H9 (cell line): ENCODE results near the gene PGBD2. TPM values are rescaled to one million over a fixed set of nuclear protein-coding genes. Genes with fewer than 3 reads are reported as not detected.

ENCODE experiments used
- DNase-seq: peaks from one replicate; pipeline ENCODE4 v3.0.0-alpha.2; 2017
- H2AFZ ChIP-seq: one replicate; pipeline ENCODE4 v1.6.1; 2013; ENCODE audit warnings: mild to moderate bottlenecking, low read length, control low read depth, moderate library complexity
- H2AK5ac ChIP-seq: 2 replicates; pipeline ENCODE4 v1.6.1; 2013; ENCODE audit warnings: low read length, control low read depth, mixed read lengths; ENCODE audit not compliant: insufficient read length
- H2BK120ac ChIP-seq: one replicate; pipeline ENCODE4 v1.6.1; 2013; ENCODE audit warnings: low read depth, mild to moderate bottlenecking, low read length, control low read depth, inconsistent platforms; ENCODE audit not compliant: poor library complexity, severe bottlenecking
- H2BK12ac ChIP-seq: 2 replicates; pipeline ENCODE4 v1.6.1; 2013; ENCODE audit warnings: low read length, control low read depth, mixed read lengths, low read depth; ENCODE audit not compliant: insufficient read length
- H2BK15ac ChIP-seq: 2 replicates; pipeline ENCODE4 v1.6.1; 2013; ENCODE audit warnings: low read depth, low read length, control low read depth
- H2BK20ac ChIP-seq: one replicate; pipeline ENCODE4 v1.6.1; 2013; ENCODE audit warnings: low read depth, mild to moderate bottlenecking, low read length, control low read depth, inconsistent platforms; ENCODE audit not compliant: poor library complexity, severe bottlenecking
- H2BK5ac ChIP-seq: 2 replicates; pipeline ENCODE4 v1.6.1; 2013; ENCODE audit warnings: low read length, control low read depth, mixed read lengths; ENCODE audit not compliant: insufficient read length
- H3K14ac ChIP-seq: 2 replicates; pipeline ENCODE4 v1.6.1; 2013; ENCODE audit warnings: low read length, control low read depth; ENCODE audit not compliant: insufficient read depth
- H3K18ac ChIP-seq: 2 replicates; pipeline ENCODE4 v1.6.1; 2013; ENCODE audit warnings: low read depth, mild to moderate bottlenecking, mixed read lengths, low read length, control low read depth; ENCODE audit not compliant: insufficient read length
- H3K23ac ChIP-seq: 2 replicates; pipeline ENCODE4 v1.6.1; 2013; ENCODE audit warnings: low read length, control low read depth, mixed read lengths, low read depth; ENCODE audit not compliant: insufficient read length
- H3K23me2 ChIP-seq: 2 replicates; pipeline ENCODE4 v1.6.1; 2013; ENCODE audit warnings: low read depth, mild to moderate bottlenecking, mixed read lengths, low read length, control low read depth; ENCODE audit not compliant: insufficient read length, poor library complexity, severe bottlenecking
- H3K27ac ChIP-seq: 2 replicates; pipeline ENCODE4 v1.5.1; 2013; ENCODE audit warnings: low read length, control low read depth, mixed read lengths, low read depth; ENCODE audit not compliant: insufficient read length
- H3K27me3 ChIP-seq: 2 replicates; pipeline ENCODE4 v1.6.1; 2013; ENCODE audit warnings: low read length, control low read depth, inconsistent platforms; ENCODE audit not compliant: insufficient read depth
- H3K4ac ChIP-seq: 2 replicates; pipeline ENCODE4 v1.6.1; 2013; ENCODE audit warnings: low read depth, mild to moderate bottlenecking, control low read depth, inconsistent platforms, low read length, moderate library complexity
- H3K4me1 ChIP-seq: 2 replicates; pipeline ENCODE4 v1.6.1; 2013; ENCODE audit warnings: low read length, control low read depth, inconsistent platforms; ENCODE audit not compliant: insufficient read depth
- H3K4me2 ChIP-seq: 2 replicates; pipeline ENCODE4 v1.6.1; 2013; ENCODE audit warnings: low read length, control low read depth, mixed read lengths; ENCODE audit not compliant: insufficient read length, insufficient read depth
- H3K56ac ChIP-seq: 2 replicates; pipeline ENCODE4 v1.6.1; 2013; ENCODE audit warnings: low read depth, mild to moderate bottlenecking, mixed read lengths, low read length, control low read depth; ENCODE audit not compliant: insufficient read length
- H3K79me1 ChIP-seq: 2 replicates; pipeline ENCODE4 v1.6.1; 2013; ENCODE audit warnings: low read depth, mild to moderate bottlenecking, moderate library complexity, low read length, control low read depth, inconsistent platforms; ENCODE audit not compliant: insufficient read depth, poor library complexity, severe bottlenecking
- H3K79me2 ChIP-seq: 2 replicates; pipeline ENCODE4 v1.6.1; 2013; ENCODE audit warnings: low read length, control low read depth, inconsistent platforms; ENCODE audit not compliant: insufficient read depth
- H3K9ac ChIP-seq: 2 replicates; pipeline ENCODE4 v1.6.1; 2013; ENCODE audit warnings: low read length, control low read depth, mixed read lengths; ENCODE audit not compliant: insufficient read length; ENCODE audit errors: extremely low read depth
- H3K9me3 ChIP-seq: one replicate; pipeline ENCODE4 v1.6.1; 2013; ENCODE audit warnings: low read depth, low read length, inconsistent platforms; ENCODE audit not compliant: control insufficient read depth
- H3T11ph ChIP-seq: one replicate; pipeline ENCODE4 v1.6.1; 2013; ENCODE audit warnings: mild to moderate bottlenecking, low read length, control low read depth, inconsistent platforms
- H4K20me1 ChIP-seq: one replicate; pipeline ENCODE4 v1.6.1; 2013; ENCODE audit not compliant: control insufficient read depth, insufficient read length, insufficient read depth
- H4K5ac ChIP-seq: 2 replicates; pipeline ENCODE4 v1.6.1; 2013; ENCODE audit warnings: low read depth, mild to moderate bottlenecking, mixed read lengths, low read length, control low read depth; ENCODE audit not compliant: insufficient read length
- H4K8ac ChIP-seq: replicated peaks from 2 replicates; pipeline ENCODE4 v1.6.1; 2013; ENCODE audit warnings: low read length, control low read depth, mixed read lengths, low read depth; ENCODE audit not compliant: insufficient read length
- H4K91ac ChIP-seq: 2 replicates; pipeline ENCODE4 v1.6.1; 2013; ENCODE audit warnings: low read depth, mild to moderate bottlenecking, moderate library complexity, mixed read lengths, low read length, control low read depth; ENCODE audit not compliant: insufficient read length
- H3K27ac Mint-ChIP-seq, 3 experiments: 2 replicates in 2 of 3; 3 replicates in 1 of 3; pipeline ENCODE4 v1.8.0; 2020 to 2021; ENCODE audit warnings: mixed read lengths in 3 of 3, mild to moderate bottlenecking in 1 of 3, moderate library complexity in 1 of 3
- H3K27me3 Mint-ChIP-seq: 2 replicates; pipeline ENCODE4 v1.8.0; 2021; ENCODE audit warnings: low read depth, mild to moderate bottlenecking, moderate library complexity, mixed read lengths
- H3K36me3 Mint-ChIP-seq, 3 experiments: 2 replicates in 2 of 3; 3 replicates in 1 of 3; pipeline ENCODE4 v1.8.0; 2020 to 2021; ENCODE audit warnings: low read depth in 3 of 3, mixed read lengths in 3 of 3; ENCODE audit not compliant: insufficient read depth in 1 of 3
- H3K4me1 Mint-ChIP-seq, 2 experiments: 2 replicates each; pipeline ENCODE4 v1.8.0; 2020; ENCODE audit warnings: mixed read lengths in 2 of 2
- H3K4me3 Mint-ChIP-seq, 2 experiments: 2 replicates in 1 of 2; 3 replicates in 1 of 2; pipeline ENCODE4 v1.8.0; 2020 to 2021; ENCODE audit warnings: mild to moderate bottlenecking in 2 of 2, mixed read lengths in 2 of 2, moderate library complexity in 1 of 2
- H3K9me3 Mint-ChIP-seq, 2 experiments: 2 replicates in 1 of 2; 3 replicates in 1 of 2; pipeline ENCODE4 v1.8.0; 2020; ENCODE audit warnings: mild to moderate bottlenecking in 2 of 2, mixed read lengths in 2 of 2, moderate library complexity in 1 of 2
- CTCF ChIP-seq: fragments of 200-600 bp; sonication (generic); conservative IDR thresholded peaks from 3 replicates; pipeline ENCODE4 v1.8.0; 2021; ENCODE audit warnings: antibody characterized with exemption, mild to moderate bottlenecking
- WGBS: extraction: QIAGEN DNeasy Blood & Tissue Kit; methylation state at CpG from one replicate; pipeline ENCODE4 v1.1.7; 2013; ENCODE audit warnings: missing lambda C conversion rate, low lambda C conversion rate, mixed read lengths; ENCODE audit not compliant: insufficient read length; ENCODE audit errors: extremely low coverage; 5-methylcytosine and 5-hydroxymethylcytosine counted together
- long read RNA-seq: library from polyadenylated mRNA; unstranded; transcript quantifications from one replicate; pipeline ENCODE4 v2.0.0, GENCODE V29; 2020
- total RNA-seq: library from RNA; stranded (reverse); gene quantifications from 2 replicates; pipeline ENCODE4 v1.2.1, GENCODE V29; 2021

Gene PGBD2
- total RNA-seq, result 10.4 and 10.6 TPM in 2 replicates
- long read RNA-seq, transcript PGBD2-202 (3 exons, 2,879 nt), result minor isoform, 16 of 109 reads
- long read RNA-seq, transcript PGBD2-201 (3 exons, 2,136 nt), result major isoform, 69 of 109 reads
- long read RNA-seq, partial matches to known transcripts, result 3 of 109 reads
- long read RNA-seq, other reads (novel, unspliced or antisense), result 21 of 109 reads

DNA sequence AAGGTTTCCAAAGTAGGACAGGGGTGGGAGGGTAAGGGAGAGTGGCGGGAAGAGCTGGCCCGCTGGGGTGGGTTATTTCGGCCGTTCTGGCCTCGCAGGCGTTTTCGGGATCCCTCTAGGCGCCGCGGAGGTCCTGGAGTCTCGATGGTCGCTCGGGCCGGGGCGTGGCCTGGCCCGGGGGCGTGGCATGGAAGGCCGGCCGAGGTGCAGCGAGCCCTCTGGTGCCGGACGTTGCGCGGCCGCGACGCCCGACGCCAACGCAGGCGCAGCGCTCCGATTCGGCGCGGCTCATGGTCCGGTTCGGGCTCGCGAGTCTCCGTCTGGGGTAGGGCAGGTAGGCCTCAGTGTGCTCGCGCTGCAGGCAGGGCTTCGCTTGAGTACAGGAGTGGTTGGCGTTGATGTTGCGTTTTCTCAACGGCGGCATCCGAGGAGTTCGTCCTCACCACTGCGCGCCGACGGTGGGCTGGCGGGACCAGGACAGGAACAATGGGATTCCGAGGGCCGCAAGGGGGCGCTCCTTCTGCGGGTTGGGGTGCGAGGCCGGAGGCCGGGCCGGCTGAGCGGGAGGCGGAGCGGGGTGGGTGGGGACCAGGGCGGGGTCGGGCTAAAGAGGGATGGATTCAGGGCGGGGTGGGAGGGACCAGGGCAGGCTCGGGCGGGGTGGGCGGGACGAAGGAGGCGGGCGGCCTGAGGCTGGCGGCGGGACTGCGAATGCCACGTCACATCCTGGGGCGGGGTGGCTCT, at the start of gene PGBD2:
Gene PGBD2 (plus strand): TSS at position 227 of the 744 bp plus-strand sequence. CDS start 7,628 bp downstream, outside the sequence.
- H3T11ph ChIP-seq, result peak within 1 kb of the TSS; percentile 73
- peak within 1 kb of the TSS; percentile 96 to 98 for H3K4me3 Mint-ChIP-seq

More for the DNA sequence above, at the start of gene PGBD2:
- Histone ChIP-seq H3K56ac (peak within 1 kb of the TSS; percentile 95), H3K27me3 (no peaks in the 10 kb centered on the region), H3K27ac (peak within 1 kb of the TSS; percentile 92), H2BK5ac (peak within 1 kb of the TSS; percentile 73), H3K4ac (no peak within 1 kb of the TSS; the same call in 1 of the 2 replicates), H3K14ac (peak within 1 kb of the TSS; percentile 95), H2BK120ac (peak within 1 kb of the TSS; percentile 51), H4K5ac (peak within 1 kb of the TSS; percentile 93), H4K8ac (peak within 1 kb of the TSS; percentile 44), H2BK20ac (no peak within 1 kb of the TSS), H3K4me1 (peaks cover 8% of the 10 kb centered on the region), H2BK12ac (peak within 1 kb of the TSS; percentile 86), H3K9me3 (no peaks in the 10 kb centered on the region), H3K4me2 (peak within 1 kb of the TSS; percentile 98), H4K91ac (peak within 1 kb of the TSS; percentile 57), H3K79me1 (no peaks in the 10 kb centered on the region), H3K23me2 (peaks cover 10% of the 10 kb centered on the region), H3K23ac (no peak within 1 kb of the TSS), H3K9ac (peak within 1 kb of the TSS; percentile 99), H3K18ac (peak within 1 kb of the TSS; percentile 99), H2AK5ac (no peak within 1 kb of the TSS), H4K20me1 (no peaks in the 10 kb centered on the region), H2BK15ac (no peak within 1 kb of the TSS), H2AFZ (peak within 1 kb of the TSS; percentile 53), H3K79me2 (no peaks in the 10 kb centered on the region; the same call in 1 of the 2 replicates)
- Mint-ChIP-seq H3K27ac (peak within 1 kb of the TSS; percentile 99 to 100 (median 100)), H3K36me3 (peaks cover 11 to 15% (median 15%) of the 10 kb centered on the region in 3 experiments), H3K27me3 (peaks cover 8% of the 10 kb centered on the region; the same call in 1 of the 2 replicates), H3K4me1 (peaks cover 36 to 37% of the 10 kb centered on the region in 2 experiments), H3K9me3 (no peaks in the 10 kb centered on the region; a peak in 2 of 5 replicates)
- peak; percentile 96 for DNase-seq
- no CpG with 5 or more reads among the region's 80 CpGs for WGBS
- peak; percentile 75 for TF ChIP-seq CTCF
